ENCODE data around the gene MICA. TPM values are rescaled to one million over a fixed set of nuclear protein-coding genes. Genes with fewer than 3 reads are reported as not detected.
A peak's percentile ranks its signal among the peaks of the same experiment; 100 is the strongest.

MICA gene
- total and polyA plus RNA-seq, 9 of the 15 experiments (the other 6 are each of a cell fraction or from before 2014, with no cell fraction given), result 11.8 to 24.6 (median 16.7) TPM

DNA sequence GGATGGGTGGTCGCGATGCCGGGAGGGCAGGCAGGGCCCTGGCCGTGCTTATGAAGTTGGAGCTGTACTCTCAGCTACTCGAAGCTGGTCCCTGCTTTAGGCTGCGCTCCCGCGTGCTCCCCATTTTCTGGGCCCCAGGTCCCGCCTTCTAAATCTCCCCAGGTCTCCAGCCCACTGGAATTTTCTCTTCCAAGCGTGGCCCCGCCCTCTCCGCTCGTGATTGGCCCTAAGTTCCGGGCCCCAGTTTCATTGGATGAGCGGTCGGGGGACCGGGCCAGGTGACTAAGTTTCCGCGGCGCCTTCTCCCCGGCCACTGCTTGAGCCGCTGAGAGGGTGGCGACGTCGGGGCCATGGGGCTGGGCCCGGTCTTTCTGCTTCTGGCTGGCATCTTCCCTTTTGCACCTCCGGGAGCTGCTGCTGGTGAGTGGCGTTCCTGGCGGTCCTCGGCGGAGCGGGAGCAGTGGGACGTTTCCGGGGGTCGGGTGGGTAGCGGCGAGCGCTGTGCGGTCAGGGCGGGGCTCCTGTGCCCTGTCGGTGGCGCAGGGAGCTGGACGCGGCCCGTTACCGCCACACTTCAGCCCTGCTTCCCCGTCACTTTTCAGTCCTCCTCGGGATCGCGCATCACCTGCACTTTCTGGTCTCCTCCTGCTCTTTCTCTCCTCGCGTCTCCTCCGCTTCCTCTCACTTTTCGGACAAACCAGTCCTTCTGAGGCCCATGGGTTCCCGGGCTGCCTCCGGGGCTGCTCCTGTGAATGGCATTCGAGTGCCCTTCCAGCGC is at the start of gene MICA (continued):
- TF ChIP-seq, protein P1, sequence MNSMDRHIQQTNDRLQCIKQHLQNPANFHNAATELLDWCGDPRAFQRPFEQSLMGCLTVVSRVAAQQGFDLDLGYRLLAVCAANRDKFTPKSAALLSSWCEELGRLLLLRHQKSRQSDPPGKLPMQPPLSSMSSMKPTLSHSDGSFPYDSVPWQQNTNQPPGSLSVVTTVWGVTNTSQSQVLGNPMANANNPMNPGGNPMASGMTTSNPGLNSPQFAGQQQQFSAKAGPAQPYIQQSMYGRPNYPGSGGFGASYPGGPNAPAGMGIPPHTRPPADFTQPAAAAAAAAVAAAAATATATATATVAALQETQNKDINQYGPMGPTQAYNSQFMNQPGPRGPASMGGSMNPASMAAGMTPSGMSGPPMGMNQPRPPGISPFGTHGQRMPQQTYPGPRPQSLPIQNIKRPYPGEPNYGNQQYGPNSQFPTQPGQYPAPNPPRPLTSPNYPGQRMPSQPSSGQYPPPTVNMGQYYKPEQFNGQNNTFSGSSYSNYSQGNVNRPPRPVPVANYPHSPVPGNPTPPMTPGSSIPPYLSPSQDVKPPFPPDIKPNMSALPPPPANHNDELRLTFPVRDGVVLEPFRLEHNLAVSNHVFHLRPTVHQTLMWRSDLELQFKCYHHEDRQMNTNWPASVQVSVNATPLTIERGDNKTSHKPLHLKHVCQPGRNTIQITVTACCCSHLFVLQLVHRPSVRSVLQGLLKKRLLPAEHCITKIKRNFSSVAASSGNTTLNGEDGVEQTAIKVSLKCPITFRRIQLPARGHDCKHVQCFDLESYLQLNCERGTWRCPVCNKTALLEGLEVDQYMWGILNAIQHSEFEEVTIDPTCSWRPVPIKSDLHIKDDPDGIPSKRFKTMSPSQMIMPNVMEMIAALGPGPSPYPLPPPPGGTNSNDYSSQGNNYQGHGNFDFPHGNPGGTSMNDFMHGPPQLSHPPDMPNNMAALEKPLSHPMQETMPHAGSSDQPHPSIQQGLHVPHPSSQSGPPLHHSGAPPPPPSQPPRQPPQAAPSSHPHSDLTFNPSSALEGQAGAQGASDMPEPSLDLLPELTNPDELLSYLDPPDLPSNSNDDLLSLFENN (IDR thresholded peaks at IDR 0.05; ENCODE audit: low read depth in 2 of 2, low read length in 2 of 2), result no peak
- TF ChIP-seq HOXB6 (CRISPR knock-in tag; IDR thresholded peaks at IDR 0.05; ENCODE audit: borderline replicate concordance) (no peak), HMG20A (CRISPR knock-in tag; conservative IDR thresholded peaks at IDR 0.05) (no peak), ZC3H11A (IDR thresholded peaks at IDR 0.05; ENCODE audit: low read depth, low read length) (no peak), LARP7 (IDR thresholded peaks at IDR 0.05) (no peak), ADNP (tag; IDR thresholded peaks at IDR 0.05) (no peak), ZNF785 (CRISPR knock-in tag; IDR thresholded peaks at IDR 0.05) (no peak), POLR2G (IDR thresholded peaks at IDR 0.05; ENCODE audit: low read depth, low read length) (peak; percentile 96), ZNF436 (CRISPR knock-in tag; IDR thresholded peaks at IDR 0.05) (no peak), KLF16 (IDR thresholded peaks at IDR 0.05) (no peak), YBX1 (IDR thresholded peaks at IDR 0.05) (no peak), SMARCC2 (IDR thresholded peaks at IDR 0.05; ENCODE audit: low read depth) (peak; percentile 38; the same call in 1 of the 2 replicates), FOXJ3 (CRISPR knock-in tag; IDR thresholded peaks at IDR 0.05) (no peak), CXXC5 (CRISPR knock-in tag; IDR thresholded peaks at IDR 0.05) (peak; percentile 84), ESRRB (CRISPR knock-in tag; IDR thresholded peaks at IDR 0.05; ENCODE audit: borderline replicate concordance) (no peak), MEF2A (IDR thresholded peaks at IDR 0.05; ENCODE audit: control insufficient read depth, low read depth, low read length) (no peak), RBM14 (IDR thresholded peaks at IDR 0.05; ENCODE audit: borderline replicate concordance, insufficient read depth, low read depth, low read length) (no peak)
- TF ChIP-seq, protein P2, sequence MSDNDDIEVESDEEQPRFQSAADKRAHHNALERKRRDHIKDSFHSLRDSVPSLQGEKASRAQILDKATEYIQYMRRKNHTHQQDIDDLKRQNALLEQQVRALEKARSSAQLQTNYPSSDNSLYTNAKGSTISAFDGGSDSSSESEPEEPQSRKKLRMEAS (CRISPR knock-in tag; IDR thresholded peaks at IDR 0.05), result peak; percentile 66
- TF ChIP-seq, protein P3, sequence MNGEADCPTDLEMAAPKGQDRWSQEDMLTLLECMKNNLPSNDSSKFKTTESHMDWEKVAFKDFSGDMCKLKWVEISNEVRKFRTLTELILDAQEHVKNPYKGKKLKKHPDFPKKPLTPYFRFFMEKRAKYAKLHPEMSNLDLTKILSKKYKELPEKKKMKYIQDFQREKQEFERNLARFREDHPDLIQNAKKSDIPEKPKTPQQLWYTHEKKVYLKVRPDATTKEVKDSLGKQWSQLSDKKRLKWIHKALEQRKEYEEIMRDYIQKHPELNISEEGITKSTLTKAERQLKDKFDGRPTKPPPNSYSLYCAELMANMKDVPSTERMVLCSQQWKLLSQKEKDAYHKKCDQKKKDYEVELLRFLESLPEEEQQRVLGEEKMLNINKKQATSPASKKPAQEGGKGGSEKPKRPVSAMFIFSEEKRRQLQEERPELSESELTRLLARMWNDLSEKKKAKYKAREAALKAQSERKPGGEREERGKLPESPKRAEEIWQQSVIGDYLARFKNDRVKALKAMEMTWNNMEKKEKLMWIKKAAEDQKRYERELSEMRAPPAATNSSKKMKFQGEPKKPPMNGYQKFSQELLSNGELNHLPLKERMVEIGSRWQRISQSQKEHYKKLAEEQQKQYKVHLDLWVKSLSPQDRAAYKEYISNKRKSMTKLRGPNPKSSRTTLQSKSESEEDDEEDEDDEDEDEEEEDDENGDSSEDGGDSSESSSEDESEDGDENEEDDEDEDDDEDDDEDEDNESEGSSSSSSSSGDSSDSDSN (IDR thresholded peaks at IDR 0.05; ENCODE audit: borderline replicate concordance in 1 of 2, low read depth in 2 of 2, low read length in 2 of 2), result peak in 1 of 2 experiments; percentile 69; a peak in 1 of 4 replicates
- TF ChIP-seq, protein P4, sequence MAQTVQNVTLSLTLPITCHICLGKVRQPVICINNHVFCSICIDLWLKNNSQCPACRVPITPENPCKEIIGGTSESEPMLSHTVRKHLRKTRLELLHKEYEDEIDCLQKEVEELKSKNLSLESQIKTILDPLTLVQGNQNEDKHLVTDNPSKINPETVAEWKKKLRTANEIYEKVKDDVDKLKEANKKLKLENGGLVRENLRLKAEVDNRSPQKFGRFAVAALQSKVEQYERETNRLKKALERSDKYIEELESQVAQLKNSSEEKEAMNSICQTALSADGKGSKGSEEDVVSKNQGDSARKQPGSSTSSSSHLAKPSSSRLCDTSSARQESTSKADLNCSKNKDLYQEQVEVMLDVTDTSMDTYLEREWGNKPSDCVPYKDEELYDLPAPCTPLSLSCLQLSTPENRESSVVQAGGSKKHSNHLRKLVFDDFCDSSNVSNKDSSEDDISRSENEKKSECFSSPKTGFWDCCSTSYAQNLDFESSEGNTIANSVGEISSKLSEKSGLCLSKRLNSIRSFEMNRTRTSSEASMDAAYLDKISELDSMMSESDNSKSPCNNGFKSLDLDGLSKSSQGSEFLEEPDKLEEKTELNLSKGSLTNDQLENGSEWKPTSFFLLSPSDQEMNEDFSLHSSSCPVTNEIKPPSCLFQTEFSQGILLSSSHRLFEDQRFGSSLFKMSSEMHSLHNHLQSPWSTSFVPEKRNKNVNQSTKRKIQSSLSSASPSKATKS (CRISPR knock-in tag; IDR thresholded peaks at IDR 0.05), result no peak
